Measurements from ENCODE around the gene SLC27A1. TPM values are rescaled to one million over a fixed set of nuclear protein-coding genes. Genes with fewer than 3 reads are reported as not detected.
A peak's percentile ranks its signal among the peaks of the same experiment; 100 is the strongest.

Gene SLC27A1
- total and polyA plus RNA-seq, 10 of the 15 experiments (the other 5 are each of a cell fraction or from before 2014, with no cell fraction given): 0.11 to 2.3 (median 1.2) TPM

DNA sequence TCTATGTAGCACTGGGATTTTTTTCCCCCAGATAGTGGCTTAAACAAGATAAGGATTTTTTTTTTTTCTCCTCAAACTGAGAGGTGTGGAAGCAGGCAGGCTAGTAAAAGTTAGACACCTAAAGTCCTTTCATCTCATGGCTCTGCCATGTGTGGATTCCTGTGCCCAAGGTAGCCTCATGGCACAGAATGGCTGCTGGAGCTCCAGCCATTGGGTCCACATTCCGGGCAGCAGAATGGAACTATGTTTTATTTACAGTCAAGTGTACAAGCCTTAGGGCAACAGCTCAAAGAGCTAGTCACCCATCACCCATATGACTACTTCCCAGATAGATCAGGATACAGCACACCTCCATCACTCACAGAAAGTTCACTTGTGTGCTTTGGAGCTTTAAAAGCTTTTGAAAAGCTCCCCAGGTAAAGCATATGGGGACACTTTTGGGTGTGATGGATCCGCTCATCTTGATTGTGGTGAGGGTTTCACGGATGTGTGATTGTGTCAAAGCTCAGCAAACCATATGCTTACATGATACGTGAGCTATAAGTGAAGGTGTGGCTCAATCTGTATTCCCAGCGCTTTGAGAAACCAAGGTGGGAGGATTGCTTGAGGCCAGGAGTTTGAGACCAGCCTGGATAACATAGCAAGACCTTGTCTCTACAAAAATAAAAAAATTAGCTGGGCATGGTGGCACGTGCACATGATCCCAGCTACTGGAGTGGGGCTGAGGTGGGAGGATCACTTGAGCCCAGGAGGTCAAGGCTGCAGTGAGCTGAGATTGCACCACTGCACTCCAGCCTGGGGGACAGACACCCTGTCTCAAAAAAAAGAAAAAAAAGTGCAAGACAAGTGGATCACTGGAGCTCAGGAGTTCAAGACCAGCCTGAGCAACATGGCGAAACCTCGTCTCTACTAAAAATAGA is 59.2 kb downstream of the SLC27A1 start:
- H3K4me1 ChIP-seq (ENCODE audit: control insufficient read depth, insufficient read depth, low read length): peaks cover 45% of the 10 kb centered on the region
- ChIA-PET SMC1A (ENCODE audit: uncharacterized antibody, unreplicated experiment) (interaction anchor here (1.1 to 2.0 kb wide), 4 partner anchors 15 to 44 kb away, joined by 3 to 10 read pairs (median 4); no protein-coding TSS in a partner anchor), CTCF (interaction anchor here (0.8 to 2.6 kb wide), 7 partner anchors 19 to 247 kb away, joined by 3 to 14 read pairs (median 3); partner anchors contain the start of gene ANKLE1), RAD21 (ENCODE audit: unreplicated experiment) (interaction anchor here (0.5 to 1.4 kb wide), 4 partner anchors 8 to 330 kb away, joined by 3 to 5 read pairs (median 3); no protein-coding TSS in a partner anchor), POLR2A (interaction anchor here (0.6 to 1.8 kb wide), 4 partner anchors 17 to 219 kb away, joined by 3 to 6 read pairs (median 4); no protein-coding TSS in a partner anchor)
- intact Hi-C loops (cut with micrococcal nuclease; ENCODE audit: unreplicated experiment): no loop called here
- H3K27me3 ChIP-seq (replicated peaks in 1 of 2; ENCODE audit: control insufficient read depth in 2 of 2, insufficient read depth in 2 of 2, low read length in 1 of 2): no peaks in the 10 kb centered on the region
- FAIRE-seq (peak; percentile 76), ATAC-seq (peak; percentile 34), DNase-seq (ENCODE audit: low read depth, low spot score) (no peak)
- peaks cover 9% of the 10 kb centered on the region for H3K9me3 ChIP-seq (replicated peaks; ENCODE audit: control insufficient read depth, insufficient read depth, low read length)
- peak overlapping the region; percentile 62 for H3K4me2 ChIP-seq (ENCODE audit: control insufficient read depth, insufficient read depth)
- in situ Hi-C loops (cut with MboI): no loop called here
- no peak overlapping the region; the same call in 1 of the 2 replicates for H2AFZ ChIP-seq (ENCODE audit: control insufficient read depth, low read depth, low read length)
- H3K4me3 ChIP-seq: no peak overlapping the region
- H4K20me1 ChIP-seq (ENCODE audit: control insufficient read depth, insufficient read depth): no peaks in the 10 kb centered on the region
- WGBS (ENCODE audit: insufficient coverage, insufficient replicate concordance, low lambda C conversion rate, missing lambda C conversion rate): 13% methylated on average over 8 of the region's 8 CpGs
- BruUV-seq (replicated peaks): no TSS peak
- H3K79me2 ChIP-seq (ENCODE audit: control insufficient read depth, insufficient read depth, low read length): no peaks in the 10 kb centered on the region
- H3K9ac ChIP-seq (ENCODE audit: control insufficient read depth, insufficient read depth, low read length): no peak overlapping the region
- TF ChIP-seq EZH2 (IDR thresholded peaks at IDR 0.05; ENCODE audit: borderline replicate concordance, control insufficient read depth, low read depth, low read length): no peak
- no peak for TF ChIP-seq IKZF2 (IDR thresholded peaks at IDR 0.05)
- no peak for TF ChIP-seq NR2C2 (IDR thresholded peaks at IDR 0.05; ENCODE audit: borderline replicate concordance, control insufficient read depth, insufficient read length, low read depth)
- TF ChIP-seq FOXK2 (IDR thresholded peaks at IDR 0.05): no peak
- TF ChIP-seq, protein P1, sequence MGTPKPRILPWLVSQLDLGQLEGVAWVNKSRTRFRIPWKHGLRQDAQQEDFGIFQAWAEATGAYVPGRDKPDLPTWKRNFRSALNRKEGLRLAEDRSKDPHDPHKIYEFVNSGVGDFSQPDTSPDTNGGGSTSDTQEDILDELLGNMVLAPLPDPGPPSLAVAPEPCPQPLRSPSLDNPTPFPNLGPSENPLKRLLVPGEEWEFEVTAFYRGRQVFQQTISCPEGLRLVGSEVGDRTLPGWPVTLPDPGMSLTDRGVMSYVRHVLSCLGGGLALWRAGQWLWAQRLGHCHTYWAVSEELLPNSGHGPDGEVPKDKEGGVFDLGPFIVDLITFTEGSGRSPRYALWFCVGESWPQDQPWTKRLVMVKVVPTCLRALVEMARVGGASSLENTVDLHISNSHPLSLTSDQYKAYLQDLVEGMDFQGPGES (IDR thresholded peaks at IDR 0.05): no peak
- TF ChIP-seq ZNF217 (IDR thresholded peaks at IDR 0.05): 0 out of 2 replicates have a peak, but pooled peaks have one; percentile 28
- TF ChIP-seq, protein P2, sequence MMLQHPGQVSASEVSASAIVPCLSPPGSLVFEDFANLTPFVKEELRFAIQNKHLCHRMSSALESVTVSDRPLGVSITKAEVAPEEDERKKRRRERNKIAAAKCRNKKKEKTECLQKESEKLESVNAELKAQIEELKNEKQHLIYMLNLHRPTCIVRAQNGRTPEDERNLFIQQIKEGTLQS (IDR thresholded peaks at IDR 0.05; ENCODE audit: borderline replicate concordance, extremely low read depth, low read depth, low read length): no peak
- TF ChIP-seq SMARCA5 (IDR thresholded peaks at IDR 0.05): peak; percentile 95
- TF ChIP-seq BHLHE40 (IDR thresholded peaks at IDR 0.05; ENCODE audit: borderline replicate concordance in 1 of 2, low read depth in 2 of 2, low read length in 1 of 2): peak in 1 of 2 experiments; percentile 75; a peak in 2 of 4 replicates
- peak; percentile 57 for TF ChIP-seq RUNX3 (IDR thresholded peaks at IDR 0.05; ENCODE audit: low read length)
- no peaks in the 10 kb centered on the region for H3K36me3 ChIP-seq (ENCODE audit: control insufficient read depth in 2 of 2, insufficient read depth in 2 of 2, low read length in 1 of 2)
- no peak overlapping the region for H3K27ac ChIP-seq (ENCODE audit: control insufficient read depth, insufficient read depth)
